ENCODE results near the gene TRAF3.
"Not testable (repeated sequence)": the region's sequence is repeated elsewhere in the genome, so short reads cannot be mapped to it uniquely, and the experiment has no call there.

Gene TRAF3

GRCh38 chr14:102891111-102891510, 113.9 kb downstream of the TRAF3 start:
- DNase-seq (ENCODE audit: low read depth in 2 of 2): no peak

DNA sequence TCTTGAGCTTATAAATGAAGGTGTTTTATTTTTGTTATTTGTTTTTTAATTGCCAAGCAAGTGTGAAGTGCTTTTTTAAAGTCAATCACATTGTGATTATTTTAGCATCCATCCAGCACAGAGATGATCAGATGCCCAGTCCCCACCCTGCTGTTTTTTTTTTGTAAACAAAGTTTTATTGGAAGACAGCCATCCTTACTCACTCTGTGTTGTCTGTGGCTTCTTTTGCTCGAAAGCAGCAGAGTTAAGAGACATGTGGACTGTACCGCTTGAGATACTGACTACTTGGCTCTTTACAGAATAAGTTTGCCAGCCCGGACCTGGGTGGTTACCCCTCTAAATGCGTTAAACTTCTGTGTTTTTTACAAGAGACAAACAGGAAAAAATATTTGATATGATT, 114.3 kb downstream of the TRAF3 start:
- DNase-seq (ENCODE audit: low read depth in 2 of 2): no peak

DNA sequence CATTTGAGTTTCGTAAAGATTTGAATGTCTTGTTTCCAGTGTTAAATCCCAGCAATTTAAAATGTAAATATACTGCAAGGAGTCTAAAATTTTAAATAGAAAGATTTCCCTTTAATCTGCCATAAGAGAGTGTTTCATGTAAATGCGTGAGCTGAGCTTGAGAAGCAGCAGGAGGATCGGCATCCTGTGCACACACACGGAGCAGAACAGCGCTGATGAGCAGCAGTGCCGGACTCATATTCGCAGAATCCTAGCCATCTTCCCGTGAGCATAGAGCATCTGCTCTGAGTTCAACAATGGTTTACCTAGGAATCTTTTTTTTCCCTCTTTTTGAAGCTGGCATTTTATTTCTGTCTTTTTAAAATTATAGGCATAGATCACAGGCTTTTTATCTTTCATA, 115.4 kb downstream of the TRAF3 start:
- DNase-seq (ENCODE audit: low read depth in 2 of 2): no peak

DNA sequence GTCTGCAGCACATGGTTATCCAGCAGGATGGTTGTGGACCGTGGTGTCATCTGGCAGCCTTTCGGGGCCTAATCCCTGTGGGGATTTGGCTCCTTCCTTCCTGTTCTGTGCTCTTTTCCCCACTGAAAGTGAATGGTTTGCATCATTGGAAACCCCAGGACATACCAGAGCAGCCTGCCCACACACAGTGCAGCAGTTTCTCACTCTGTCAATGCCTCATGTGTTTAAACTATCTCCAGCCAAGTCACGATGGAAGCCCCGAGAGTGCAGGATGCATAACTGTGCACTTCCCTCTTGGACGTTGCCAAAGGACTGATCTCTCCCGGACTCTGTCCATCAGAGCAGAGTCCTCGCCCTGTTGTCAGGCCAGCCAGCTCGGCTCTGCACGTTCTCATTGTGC, 116.2 kb downstream of the TRAF3 start:
- no peak for DNase-seq (ENCODE audit: low read depth in 2 of 2)

- not testable (repeated sequence) for DNase-seq (ENCODE audit: low read depth in 2 of 2)
Observed at GRCh38 chr14:102896735-102897134, 119.5 kb downstream of the TRAF3 start.

GRCh38 chr14:102897299-102898027, 120.2 kb downstream of the TRAF3 start:
- no peak for DNase-seq (ENCODE audit: low read depth in 2 of 2)

DNA sequence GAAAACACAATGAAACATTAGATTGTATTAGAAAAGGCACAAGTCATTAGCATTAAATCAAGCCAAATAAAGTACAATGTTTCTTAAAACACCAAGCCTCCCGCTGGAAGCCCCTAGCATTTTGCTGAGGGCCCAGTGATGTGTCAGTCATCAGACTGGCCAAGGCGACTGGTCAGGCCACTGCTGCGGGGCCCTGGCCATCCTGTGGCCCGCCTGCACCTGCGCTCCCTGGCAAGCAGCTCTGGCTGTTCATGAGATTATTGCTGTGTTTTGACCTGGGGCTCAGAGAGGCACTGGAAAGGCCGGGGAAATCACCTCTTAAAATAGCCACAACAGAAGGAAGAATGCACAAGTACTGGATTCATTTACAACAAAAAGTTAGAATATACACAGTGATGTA, 121.0 kb downstream of the TRAF3 start:
- DNase-seq (ENCODE audit: low read depth in 2 of 2): no peak

GRCh38 chr14:102898776-102899515, 121.7 kb downstream of the TRAF3 start:
- DNase-seq (ENCODE audit: low read depth in 2 of 2): no peak

- no peak for DNase-seq (ENCODE audit: low read depth in 2 of 2)
Observed at GRCh38 chr14:102899516-102899900, 122.3 kb downstream of the TRAF3 start.

DNA sequence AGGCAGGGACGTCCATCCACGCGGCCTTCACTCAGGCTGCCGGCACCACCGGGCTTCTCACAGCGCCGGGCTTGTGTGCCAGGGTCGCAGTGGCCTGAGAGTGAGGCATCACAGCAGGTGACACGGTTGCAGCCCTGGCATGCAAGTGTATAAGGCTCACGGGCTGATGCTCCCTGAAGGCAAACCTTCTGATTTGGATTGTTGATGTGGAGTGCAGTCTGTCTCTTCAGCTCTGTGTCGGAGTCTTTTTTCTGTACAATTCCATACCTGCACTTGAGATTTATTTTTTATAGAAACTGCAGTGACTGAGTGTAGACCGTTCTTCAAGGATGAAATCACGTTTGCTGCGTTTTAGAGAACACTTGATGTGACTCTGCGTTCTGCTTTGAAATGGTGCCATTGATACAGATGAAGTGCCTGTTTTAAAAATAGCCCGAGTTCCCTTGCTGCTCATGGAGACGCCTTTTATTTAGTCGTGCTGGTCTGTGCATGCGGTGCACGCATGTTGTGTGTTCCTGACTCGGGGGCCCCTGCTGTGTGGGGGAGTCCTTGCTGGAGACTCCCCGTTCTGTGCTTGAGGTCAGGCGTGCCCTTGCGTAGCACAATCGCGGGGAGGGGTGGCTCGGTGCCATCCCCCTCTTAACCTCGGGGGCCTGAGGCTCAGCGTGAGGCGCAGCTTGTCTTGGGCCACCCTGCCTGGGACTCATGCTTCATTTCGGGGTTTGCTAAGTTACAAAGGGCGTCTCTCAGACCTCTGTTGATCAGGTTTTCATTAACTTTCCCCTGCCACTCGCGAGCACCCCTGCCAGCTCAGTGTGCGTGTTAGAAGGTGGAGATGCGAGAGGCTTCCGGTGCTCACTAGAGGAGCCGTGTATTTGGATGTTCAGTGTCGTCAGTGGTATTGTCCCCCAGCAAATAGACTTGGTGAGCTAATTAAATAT, 123.7 kb downstream of the TRAF3 start:
- no peak for DNase-seq (ENCODE audit: low read depth in 2 of 2)

GRCh38 chr14:102901633-102902032, 124.4 kb downstream of the TRAF3 start:
- no peak for DNase-seq (ENCODE audit: low read depth in 2 of 2)

- DNase-seq (ENCODE audit: low read depth in 2 of 2): no peak
Observed at GRCh38 chr14:102902086-102902485, 124.8 kb downstream of the TRAF3 start.

DNA sequence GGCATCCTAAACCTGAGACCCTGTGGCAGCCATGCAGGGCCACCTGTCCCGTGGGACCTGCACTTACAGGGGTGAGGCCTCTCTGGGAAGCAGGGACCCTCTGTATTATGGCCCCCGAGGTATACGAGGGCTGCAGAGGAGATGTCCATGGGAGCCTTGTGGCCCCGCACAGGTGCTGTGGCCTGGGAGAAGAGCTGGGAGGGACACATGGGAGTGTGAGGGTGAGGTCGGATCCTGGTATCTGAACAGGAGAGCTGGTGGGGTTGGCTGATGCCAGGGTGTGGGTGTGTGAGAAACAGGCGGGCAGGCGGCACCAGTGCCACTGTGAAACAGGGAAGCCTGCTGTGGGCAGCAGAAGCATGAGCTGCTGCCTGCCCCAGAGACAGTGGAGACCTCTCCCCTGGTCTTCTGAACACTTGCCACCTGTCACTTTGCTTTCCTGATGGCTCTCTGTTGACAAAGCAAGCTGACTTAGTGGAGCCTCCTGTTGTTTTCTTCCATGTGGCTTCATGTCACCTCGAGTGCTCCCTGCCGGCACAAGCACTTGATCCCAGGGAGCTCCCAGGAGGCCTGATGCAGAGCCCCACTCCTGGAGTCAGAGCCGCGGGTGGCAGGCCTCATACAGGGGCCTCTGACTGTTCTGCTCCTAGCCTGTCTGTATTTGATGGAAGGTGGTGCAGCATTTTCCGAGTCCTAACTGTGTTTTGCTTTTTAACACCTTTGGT, 125.4 kb downstream of the TRAF3 start:
- no peak for DNase-seq (ENCODE audit: low read depth in 2 of 2)

GRCh38 chr14:102903248-102903888, 126.1 kb downstream of the TRAF3 start:
- DNase-seq (ENCODE audit: low read depth in 2 of 2): no peak

DNA sequence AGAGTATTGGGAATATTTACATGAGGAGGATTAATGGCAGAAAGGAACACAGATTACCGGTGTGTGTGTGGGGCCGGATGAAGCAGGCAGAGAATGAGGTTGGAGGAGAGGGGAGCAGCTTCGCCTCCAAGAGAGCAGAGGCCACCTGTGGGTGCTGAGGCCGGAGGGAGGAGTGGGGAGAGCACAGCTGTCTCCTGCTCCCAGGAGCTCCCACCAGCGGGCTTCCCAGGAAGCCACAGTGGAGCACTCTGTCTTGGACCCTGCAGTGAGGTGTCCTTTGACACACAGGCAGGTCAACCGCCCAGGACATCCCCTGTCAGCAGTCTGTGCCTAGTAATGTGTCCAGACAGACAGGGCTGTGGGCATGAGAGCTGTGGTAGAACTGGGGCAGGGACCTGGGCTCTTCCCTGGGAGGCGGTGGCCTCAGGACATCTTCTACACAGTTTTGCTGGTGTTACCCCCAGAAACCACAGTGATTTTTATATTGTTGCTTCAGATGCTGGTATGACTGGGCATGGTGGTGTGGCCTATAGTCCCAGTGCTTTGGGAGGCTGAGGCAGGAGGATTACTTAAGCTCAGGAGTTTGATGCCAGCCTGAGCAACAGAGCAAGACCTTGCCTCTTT, 126.8 kb downstream of the TRAF3 start:
- DNase-seq (ENCODE audit: low read depth in 2 of 2): no peak

- no peak for DNase-seq (ENCODE audit: low read depth in 2 of 2)
Observed at GRCh38 chr14:102905116-102906108, 128.2 kb downstream of the TRAF3 start.

GRCh38 chr14:102906616-102907302, 129.5 kb downstream of the TRAF3 start:
- DNase-seq (ENCODE audit: low read depth in 2 of 2): no peak

DNA sequence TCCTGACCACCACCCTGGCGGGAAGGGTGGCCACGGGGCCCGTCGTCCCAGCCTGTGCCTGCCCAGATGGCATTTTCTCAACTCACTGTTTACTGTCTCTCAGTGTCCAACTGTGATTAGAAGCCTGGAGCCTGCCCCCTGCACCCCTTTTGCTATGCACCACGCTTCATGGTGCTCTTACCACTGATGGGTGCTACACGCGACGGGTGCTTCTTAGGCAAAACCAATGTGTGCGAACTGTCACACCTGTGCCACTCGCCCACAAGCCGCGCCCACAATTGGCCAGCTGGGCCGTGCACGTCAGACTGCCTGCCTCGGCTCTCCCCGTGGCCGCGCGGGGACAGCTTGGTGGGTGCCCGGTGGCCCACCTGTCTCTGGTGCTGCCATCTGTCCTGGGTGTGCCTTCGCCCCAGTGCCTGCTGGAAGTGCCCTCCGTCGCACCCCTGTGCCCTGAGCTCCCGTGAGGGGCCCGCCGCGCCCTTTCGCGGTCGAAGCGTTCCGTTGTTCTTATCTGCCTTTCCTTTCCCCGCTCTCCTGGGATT, 130.1 kb downstream of the TRAF3 start:
- no peak for DNase-seq (ENCODE audit: low read depth in 2 of 2)

Data from stimulated activated CD8-positive, alpha-beta memory T cell treated with anti-CD3 and anti-CD28 coated beads, Interleukin-2, amount 100 ng/mL, for 1 hour (primary cell).